Measurements from ENCODE around the gene PTPRT. TPM values are rescaled to one million over a fixed set of nuclear protein-coding genes. Genes with fewer than 3 reads are reported as not detected.

Gene PTPRT
- total RNA-seq, 6 donors from 2014 or later: 0.20 to 7.1 (median 3.8) TPM

GRCh38 chr20:42152575-42152974 lies 1037.1 kb downstream of the PTPRT start:
- no peaks in the 10 kb centered on the region for H3K9me3 ChIP-seq
- no peaks in the 10 kb centered on the region for H3K36me3 ChIP-seq
- no peak for DNase-seq
- ATAC-seq (ENCODE audit: low FRiP score in 2 of 2): no peak
- no peak overlapping the region for H3K27ac ChIP-seq
- no peaks in the 10 kb centered on the region for H3K4me1 ChIP-seq
- TF ChIP-seq CTCF (IDR thresholded peaks at IDR 0.05) (no peak), EP300 (IDR thresholded peaks at IDR 0.05) (no peak)
- no peaks in the 10 kb centered on the region for H3K27me3 ChIP-seq
- no peak overlapping the region for H3K4me3 ChIP-seq
- 75% methylated on average over 6 of the region's 6 CpGs for WGBS, 2 donors

- 87 to 90% methylated on average over 4 of the region's 4 CpGs for WGBS, 2 donors
- Histone ChIP-seq H3K27me3 (no peaks in the 10 kb centered on the region), H3K4me3 (no peak overlapping the region), H3K27ac (no peak overlapping the region), H3K4me1 (no peaks in the 10 kb centered on the region), H3K36me3 (no peaks in the 10 kb centered on the region), H3K9me3 (no peaks in the 10 kb centered on the region)
- ATAC-seq (ENCODE audit: low FRiP score in 2 of 2) (peak in 1 of 2 donors; percentile 42), DNase-seq (no peak)
- TF ChIP-seq POLR2A (IDR thresholded peaks at IDR 0.05) (no peak), EP300 (IDR thresholded peaks at IDR 0.05) (no peak), POLR2AphosphoS5 (IDR thresholded peaks at IDR 0.05) (no peak), CTCF (IDR thresholded peaks at IDR 0.05) (no peak)
Measured at GRCh38 chr20:42150230-42150629, 1039.5 kb downstream of the PTPRT start.

- no peaks in the 10 kb centered on the region for H3K27me3 ChIP-seq
- H3K27ac ChIP-seq: no peak overlapping the region
- TF ChIP-seq POLR2AphosphoS5 (IDR thresholded peaks at IDR 0.05) (no peak), CTCF (IDR thresholded peaks at IDR 0.05) (no peak), EP300 (IDR thresholded peaks at IDR 0.05) (no peak)
- H3K36me3 ChIP-seq: no peaks in the 10 kb centered on the region
- 64 to 75% methylated on average over 4 of the region's 4 CpGs for WGBS, 2 donors
- H3K9me3 ChIP-seq: no peaks in the 10 kb centered on the region
- no peak for DNase-seq
- no peak for ATAC-seq (ENCODE audit: low FRiP score in 2 of 2)
- H3K4me3 ChIP-seq: no peak overlapping the region
- no peaks in the 10 kb centered on the region for H3K4me1 ChIP-seq
Measured at GRCh38 chr20:42138729-42139128, 1051.0 kb downstream of the PTPRT start.

GRCh38 chr20:42134265-42135098 lies 1055.2 kb downstream of the PTPRT start:
- Histone ChIP-seq H3K27me3 (no peaks in the 10 kb centered on the region), H3K36me3 (no peaks in the 10 kb centered on the region), H3K4me1 (no peaks in the 10 kb centered on the region), H3K9me3 (no peaks in the 10 kb centered on the region), H3K4me3 (no peak overlapping the region), H3K27ac (no peak overlapping the region)
- ATAC-seq (ENCODE audit: low FRiP score in 2 of 2): no peak
- no peak for DNase-seq
- WGBS, 2 donors: 75 to 84% methylated on average over 5 of the region's 5 CpGs
- TF ChIP-seq CTCF (IDR thresholded peaks at IDR 0.05) (no peak), EP300 (IDR thresholded peaks at IDR 0.05) (no peak), POLR2AphosphoS5 (IDR thresholded peaks at IDR 0.05) (no peak)
